Measurements from ENCODE around the gene RAX2. TPM values are rescaled to one million over a fixed set of nuclear protein-coding genes. Genes with fewer than 3 reads are reported as not detected.

RAX2 gene
- total and polyA plus RNA-seq, 2 of the 8 experiments (the other 6 are each of a cell fraction or from before 2014, with no cell fraction given): 0.08 TPM; not detected in 1

DNA sequence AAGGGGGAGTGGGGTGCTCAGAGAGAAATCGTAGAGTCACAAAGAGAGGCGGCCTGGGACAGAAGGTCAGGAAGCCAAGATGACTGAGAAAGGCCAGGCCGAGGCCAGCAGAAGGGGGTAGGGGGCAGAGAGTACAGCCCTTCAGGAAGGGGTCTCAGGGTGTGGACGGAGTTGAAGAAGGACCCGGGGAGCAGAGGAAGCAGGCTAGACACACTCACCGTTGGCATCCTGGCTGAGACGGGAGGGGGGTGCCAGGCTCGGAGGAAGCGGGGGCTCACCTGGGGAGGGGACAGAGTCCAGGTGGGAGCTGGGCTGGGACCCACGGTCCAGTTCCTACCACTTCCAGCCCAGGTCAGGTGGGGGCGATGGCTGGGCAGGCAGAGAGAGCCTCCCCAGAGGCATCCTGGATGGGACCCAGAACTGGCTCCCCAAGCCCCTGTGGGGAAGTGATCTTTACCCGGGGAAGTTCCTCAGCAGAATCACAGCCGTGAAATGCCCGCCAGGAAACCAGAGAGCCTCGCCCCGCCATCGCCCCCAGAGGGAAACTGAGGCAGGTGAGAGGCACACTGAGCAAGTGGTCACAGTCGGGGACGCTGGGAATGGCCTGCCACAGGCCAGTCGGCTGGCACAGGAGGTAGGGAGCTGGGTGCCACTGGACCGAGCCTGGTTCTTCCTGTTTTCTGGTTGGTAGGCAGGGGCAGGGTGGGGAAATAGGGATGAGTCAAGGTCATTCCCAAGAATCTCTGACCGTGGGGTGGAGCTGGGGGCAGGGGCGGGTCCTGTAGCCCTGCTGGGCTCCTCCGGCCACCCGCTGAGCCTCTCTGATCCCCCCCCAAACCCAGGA, 12.8 kb upstream of the RAX2 start:
- H3K79me2 ChIP-seq (ENCODE audit: control insufficient read depth in 1 of 2, insufficient read depth in 2 of 2, low read length in 2 of 2): no peaks in the 10 kb centered on the region
- H3K18ac ChIP-seq (ENCODE audit: extremely low read depth, low read length): peak overlapping the region; percentile 0; the same call in 1 of the 2 replicates
- no peak overlapping the region for H2BK15ac ChIP-seq (ENCODE audit: low read length)
- H4K91ac ChIP-seq (replicated peaks; ENCODE audit: insufficient read length, low read length): no peak overlapping the region
- H3K4me2 ChIP-seq (ENCODE audit: insufficient read depth in 1 of 2, low read depth in 2 of 2, low read length in 2 of 2): peak overlapping the region; percentile 73 to 74
- ChIA-PET POLR2A (ENCODE audit: partially characterized antibody) (interaction anchor here (0.8 to 4.4 kb wide), 7 partner anchors 10 to 203 kb away, joined by 3 to 19 read pairs (median 4); partner anchors contain the start of genes APBA3, EEF2, MRPL54 and NMRK2), CTCF (ENCODE audit: partially characterized antibody) (interaction anchor here (0.6 to 2.4 kb wide), 16 partner anchors 10 to 430 kb away, joined by 3 to 17 read pairs (median 6); partner anchors contain the start of genes MRPL54 and RAX2)
- H3K56ac ChIP-seq (replicated peaks; ENCODE audit: insufficient read length, low read depth, low read length): no peak overlapping the region
- H4K20me1 ChIP-seq (replicated peaks in 1 of 2; ENCODE audit: control insufficient read depth in 1 of 2, insufficient read depth in 2 of 2, low read length in 2 of 2): no peaks in the 10 kb centered on the region
- DNase-seq (ENCODE audit: low read depth in 1 of 2, low spot score in 2 of 2) (peak in 1 of 2 experiments; percentile 56), FAIRE-seq (no peak)
- no peak overlapping the region for H3K27ac ChIP-seq (ENCODE audit: low read depth, low read length)
- peaks cover 0 to 17% (median 7%) of the 10 kb centered on the region in 4 experiments; a peak in 6 of 7 replicates for H3K27me3 ChIP-seq (replicated peaks in 1 of 4; ENCODE audit: control insufficient read depth in 3 of 4, extremely low read depth in 1 of 4, insufficient read depth in 3 of 4, low read length in 3 of 4)
- no peak overlapping the region for H3K23ac ChIP-seq (ENCODE audit: insufficient read length)
- H3K79me1 ChIP-seq (ENCODE audit: low read depth, low read length): no peaks in the 10 kb centered on the region
- H2BK120ac ChIP-seq (replicated peaks; ENCODE audit: low read depth, low read length): no peak overlapping the region
- peaks cover 0 to 14% (median 3%) of the 10 kb centered on the region in 4 experiments; a peak in 2 of 8 replicates for H3K36me3 ChIP-seq (ENCODE audit: control insufficient read depth in 2 of 4, insufficient read depth in 4 of 4, low read length in 3 of 4)
- H4K8ac ChIP-seq (ENCODE audit: extremely low read depth, insufficient read depth, low read length): no peak overlapping the region
- H4K5ac ChIP-seq (ENCODE audit: insufficient read length, low read depth, low read length): no peak overlapping the region
- TF ChIP-seq CEBPB (IDR thresholded peaks at IDR 0.05; ENCODE audit: low read depth, low read length) (no peak), ATF3 (IDR thresholded peaks at IDR 0.05; ENCODE audit: insufficient read depth, low read depth, low read length) (no peak)
- WGBS, 2 experiments (ENCODE audit: extremely low coverage in 1 of 2, insufficient coverage in 1 of 2, insufficient read length in 1 of 2, insufficient replicate concordance in 2 of 2, low coverage in 1 of 2, low lambda C conversion rate in 2 of 2, missing lambda C conversion rate in 1 of 2): 55% methylated on average over 14 of the region's 25 CpGs; no CpG with 5 or more reads in 1 of the 2 experiments
- H3K23me2 ChIP-seq (ENCODE audit: low read depth, low read length): peaks cover 7% of the 10 kb centered on the region; the same call in 1 of the 2 replicates
- H3K4ac ChIP-seq (replicated peaks; ENCODE audit: insufficient read length, low read depth, low read length): no peak overlapping the region
- H2BK20ac ChIP-seq (ENCODE audit: low read length): no peak overlapping the region
- H3K4me1 ChIP-seq (replicated peaks in 1 of 4; ENCODE audit: control insufficient read depth in 3 of 4, insufficient read depth in 4 of 4, low read length in 3 of 4): peaks cover 0 to 9% (median 1%) of the 10 kb centered on the region in 4 experiments; a peak in 3 of 7 replicates
- H2BK12ac ChIP-seq (ENCODE audit: low read depth, low read length): peak overlapping the region; percentile 80; the same call in 1 of the 2 replicates
- no peak overlapping the region for H2AK5ac ChIP-seq (ENCODE audit: low read depth, low read length)
- no peak overlapping the region for H2AFZ ChIP-seq (ENCODE audit: low read length)
- peaks cover 17 to 22% of the 10 kb centered on the region in 2 experiments for H3K9me3 ChIP-seq (ENCODE audit: insufficient read depth in 2 of 2, low read depth in 1 of 2, low read length in 1 of 2)
- no peak overlapping the region for H3K14ac ChIP-seq (ENCODE audit: insufficient read length)
- H2BK5ac ChIP-seq (ENCODE audit: low read depth, low read length): no peak overlapping the region; the same call in 1 of the 2 replicates
- peak overlapping the region; percentile 48 to 95 (median 66); a peak in 4 of 8 replicates for H3K4me3 ChIP-seq (ENCODE audit: extremely low read depth in 1 of 4, insufficient read depth in 2 of 4, low read depth in 3 of 4, low read length in 4 of 4)
- no peak overlapping the region for H3K9ac ChIP-seq (replicated peaks in 1 of 4; ENCODE audit: extremely low read depth in 1 of 4, low read depth in 3 of 4, low read length in 3 of 4)
